ENCODE results near the gene MCCD1.

MCCD1 gene

GRCh38 chr6:31532644-31533454 lies 4.1 kb downstream of the MCCD1 start:
- H3K36me3 ChIP-seq (ENCODE audit: control insufficient read depth, insufficient read depth, low read length) = peaks cover 69% of the 10 kb centered on the region

GRCh38 chr6:31533455-31533841 lies 4.7 kb downstream of the MCCD1 start:
- Histone ChIP-seq H3K27ac (ENCODE audit: low read length) (no peak overlapping the region), H3K4me1 (ENCODE audit: control insufficient read depth, insufficient read depth, low read length) (no peaks in the 10 kb centered on the region), H3K4me3 (ENCODE audit: low read length) (no peak overlapping the region), H3K36me3 (ENCODE audit: control insufficient read depth, insufficient read depth, low read length) (peaks cover 73% of the 10 kb centered on the region), H3K9me3 (ENCODE audit: control insufficient read depth, insufficient read depth, low read length) (no peaks in the 10 kb centered on the region), H3K27me3 (ENCODE audit: control insufficient read depth, insufficient read depth, low read length) (no peaks in the 10 kb centered on the region)
- DNase-seq (ENCODE audit: low read depth, low spot score) = no peak
- WGBS (ENCODE audit: insufficient coverage, insufficient read length) = no CpG with 5 or more reads among the region's 1 CpG

More at GRCh38 chr6:31532644-31533454, 4.1 kb downstream of the MCCD1 start:
- H3K4me1 ChIP-seq (ENCODE audit: control insufficient read depth, insufficient read depth, low read length) = no peaks in the 10 kb centered on the region
- no peak overlapping the region for H3K27ac ChIP-seq (ENCODE audit: low read length)
- no CpG with 5 or more reads among the region's 9 CpGs for WGBS (ENCODE audit: insufficient coverage, insufficient read length)
- H3K4me3 ChIP-seq (ENCODE audit: low read length) = no peak overlapping the region
- H3K9me3 ChIP-seq (ENCODE audit: control insufficient read depth, insufficient read depth, low read length) = no peaks in the 10 kb centered on the region
- H3K27me3 ChIP-seq (ENCODE audit: control insufficient read depth, insufficient read depth, low read length) = no peaks in the 10 kb centered on the region
- no peak for DNase-seq (ENCODE audit: low read depth, low spot score)

DNA sequence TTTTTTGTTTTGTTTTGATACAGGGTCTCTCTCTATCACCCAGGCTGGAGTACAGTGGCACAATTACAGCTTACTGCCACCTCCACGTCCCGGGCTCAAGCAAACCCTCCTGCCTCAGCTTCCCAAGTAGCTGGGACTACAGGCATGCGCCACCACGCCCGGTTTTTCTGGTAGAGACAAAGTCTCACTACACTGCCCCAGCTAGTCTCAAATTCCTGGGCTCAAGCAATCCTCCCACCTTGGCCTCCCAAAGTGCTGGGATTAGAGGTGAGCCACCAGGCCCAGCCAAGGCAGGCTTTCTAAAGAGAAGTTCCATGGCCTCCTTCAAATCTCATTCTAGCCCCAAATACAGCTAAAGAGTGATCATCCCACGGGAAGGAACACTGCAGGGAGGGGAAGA lies 5.2 kb downstream of the MCCD1 start:
- WGBS (ENCODE audit: insufficient coverage, insufficient read length) = no CpG with 5 or more reads among the region's 6 CpGs
- Histone ChIP-seq H3K4me3 (ENCODE audit: low read length) (no peak overlapping the region), H3K4me1 (ENCODE audit: control insufficient read depth, insufficient read depth, low read length) (no peaks in the 10 kb centered on the region), H3K27me3 (ENCODE audit: control insufficient read depth, insufficient read depth, low read length) (no peaks in the 10 kb centered on the region), H3K9me3 (ENCODE audit: control insufficient read depth, insufficient read depth, low read length) (no peaks in the 10 kb centered on the region), H3K27ac (ENCODE audit: low read length) (no peak overlapping the region), H3K36me3 (ENCODE audit: control insufficient read depth, insufficient read depth, low read length) (peaks cover 79% of the 10 kb centered on the region)
- DNase-seq (ENCODE audit: low read depth, low spot score) = no peak

- H3K9me3 ChIP-seq (ENCODE audit: control insufficient read depth, insufficient read depth, low read length) = no peaks in the 10 kb centered on the region
- no CpG with 5 or more reads among the region's 24 CpGs for WGBS (ENCODE audit: insufficient coverage, insufficient read length)
- H3K27me3 ChIP-seq (ENCODE audit: control insufficient read depth, insufficient read depth, low read length) = no peaks in the 10 kb centered on the region
- no peak for DNase-seq (ENCODE audit: low read depth, low spot score)
- H3K4me1 ChIP-seq (ENCODE audit: control insufficient read depth, insufficient read depth, low read length) = no peaks in the 10 kb centered on the region; the same call in 1 of the 2 replicates
- H3K27ac ChIP-seq (ENCODE audit: low read length) = no peak overlapping the region
- peaks cover 82% of the 10 kb centered on the region for H3K36me3 ChIP-seq (ENCODE audit: control insufficient read depth, insufficient read depth, low read length)
- no peak overlapping the region for H3K4me3 ChIP-seq (ENCODE audit: low read length)
Measured at GRCh38 chr6:31534521-31535040, 5.8 kb downstream of the MCCD1 start.

DNA sequence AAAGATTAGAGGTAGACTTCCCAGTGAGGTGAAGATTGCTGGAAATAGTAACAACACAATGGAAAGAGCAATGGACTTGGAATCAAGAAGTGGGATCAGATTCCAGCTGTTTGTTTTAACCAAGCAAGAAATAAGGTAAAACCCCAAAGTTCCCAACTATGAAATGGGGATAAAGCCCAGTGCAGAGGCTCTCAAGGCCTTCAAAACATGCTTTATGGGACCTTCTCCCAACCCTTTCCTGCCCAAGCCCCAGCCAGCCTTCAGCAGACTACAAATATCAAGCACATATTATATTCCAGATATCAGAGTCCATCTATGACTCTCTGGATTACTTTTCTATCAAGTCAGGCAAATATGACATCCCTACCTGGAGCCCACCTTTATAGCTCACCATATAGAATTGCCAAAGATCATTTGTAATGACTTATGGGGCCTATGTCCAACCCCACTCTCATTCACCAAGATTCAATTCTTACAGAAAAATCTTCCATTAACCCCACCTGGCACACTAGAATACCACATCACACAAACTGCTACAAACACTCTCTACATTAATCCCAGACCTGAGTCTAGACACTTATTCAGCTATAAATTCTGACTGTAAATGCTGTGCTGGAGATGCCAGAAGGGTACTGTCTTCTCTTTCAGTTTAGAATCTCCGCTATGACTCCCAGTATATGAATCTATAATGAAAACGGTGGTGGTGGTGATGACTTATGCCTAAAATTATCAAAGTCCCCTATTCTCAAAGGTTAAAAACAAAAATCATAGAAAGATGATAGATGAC lies 7.0 kb downstream of the MCCD1 start:
- WGBS (ENCODE audit: insufficient coverage, insufficient read length) = no CpG with 5 or more reads among the region's 2 CpGs
- H3K36me3 ChIP-seq (ENCODE audit: control insufficient read depth, insufficient read depth, low read length) = peaks cover 78% of the 10 kb centered on the region
- H3K27ac ChIP-seq (ENCODE audit: low read length) = no peak overlapping the region

GRCh38 chr6:31538805-31539400 lies 10.1 kb downstream of the MCCD1 start:
- H3K9me3 ChIP-seq (ENCODE audit: control insufficient read depth, insufficient read depth, low read length) = no peaks in the 10 kb centered on the region
- DNase-seq (ENCODE audit: low read depth, low spot score) = no peak
- peaks cover 54% of the 10 kb centered on the region for H3K36me3 ChIP-seq (ENCODE audit: control insufficient read depth, insufficient read depth, low read length)
- H3K27me3 ChIP-seq (ENCODE audit: control insufficient read depth, insufficient read depth, low read length) = no peaks in the 10 kb centered on the region
- 0 out of 2 replicates have a peak overlapping the region, but pooled peaks have one; percentile 13 for H3K4me3 ChIP-seq (ENCODE audit: low read length)
- WGBS (ENCODE audit: insufficient coverage, insufficient read length) = no CpG with 5 or more reads among the region's 6 CpGs
- no peaks in the 10 kb centered on the region; the same call in 1 of the 2 replicates for H3K4me1 ChIP-seq (ENCODE audit: control insufficient read depth, insufficient read depth, low read length)
- no peak overlapping the region for H3K27ac ChIP-seq (ENCODE audit: low read length)

More for the DNA sequence above, 7.0 kb downstream of the MCCD1 start:
- H3K4me3 ChIP-seq (ENCODE audit: low read length) = no peak overlapping the region
- H3K27me3 ChIP-seq (ENCODE audit: control insufficient read depth, insufficient read depth, low read length) = no peaks in the 10 kb centered on the region
- no peak for DNase-seq (ENCODE audit: low read depth, low spot score)
- no peaks in the 10 kb centered on the region for H3K9me3 ChIP-seq (ENCODE audit: control insufficient read depth, insufficient read depth, low read length)
- no peaks in the 10 kb centered on the region; the same call in 1 of the 2 replicates for H3K4me1 ChIP-seq (ENCODE audit: control insufficient read depth, insufficient read depth, low read length)

DNA sequence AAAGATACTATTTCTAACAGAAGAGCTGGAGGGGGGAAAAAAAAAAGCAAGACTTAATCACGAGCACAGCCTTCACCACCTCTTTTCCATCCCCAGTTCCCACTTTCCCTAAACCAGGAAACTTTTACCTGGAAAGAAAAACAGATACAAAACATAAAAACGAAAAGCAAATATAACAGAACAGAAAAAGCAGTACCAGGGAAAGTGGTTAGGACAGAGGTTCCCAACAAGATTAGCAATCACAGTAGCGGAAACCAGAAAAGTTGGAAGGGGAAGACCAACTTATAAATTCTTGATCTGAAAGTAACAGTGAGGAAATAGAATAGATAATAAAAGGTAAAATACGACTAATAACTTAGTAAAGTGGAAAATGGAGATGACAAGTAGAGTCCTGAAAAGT lies 11.9 kb downstream of the MCCD1 start:
- no peak for DNase-seq (ENCODE audit: low read depth, low spot score)
- Histone ChIP-seq H3K36me3 (ENCODE audit: control insufficient read depth, insufficient read depth, low read length) (peaks cover 37% of the 10 kb centered on the region; the same call in 1 of the 2 replicates), H3K27me3 (ENCODE audit: control insufficient read depth, insufficient read depth, low read length) (no peaks in the 10 kb centered on the region), H3K4me3 (ENCODE audit: low read length) (peak overlapping the region; percentile 84; the same call in 1 of the 2 replicates), H3K4me1 (ENCODE audit: control insufficient read depth, insufficient read depth, low read length) (no peaks in the 10 kb centered on the region; the same call in 1 of the 2 replicates), H3K27ac (ENCODE audit: low read length) (no peak overlapping the region), H3K9me3 (ENCODE audit: control insufficient read depth, insufficient read depth, low read length) (no peaks in the 10 kb centered on the region)
- WGBS (ENCODE audit: insufficient coverage, insufficient read length) = no CpG with 5 or more reads among the region's 4 CpGs

DNA sequence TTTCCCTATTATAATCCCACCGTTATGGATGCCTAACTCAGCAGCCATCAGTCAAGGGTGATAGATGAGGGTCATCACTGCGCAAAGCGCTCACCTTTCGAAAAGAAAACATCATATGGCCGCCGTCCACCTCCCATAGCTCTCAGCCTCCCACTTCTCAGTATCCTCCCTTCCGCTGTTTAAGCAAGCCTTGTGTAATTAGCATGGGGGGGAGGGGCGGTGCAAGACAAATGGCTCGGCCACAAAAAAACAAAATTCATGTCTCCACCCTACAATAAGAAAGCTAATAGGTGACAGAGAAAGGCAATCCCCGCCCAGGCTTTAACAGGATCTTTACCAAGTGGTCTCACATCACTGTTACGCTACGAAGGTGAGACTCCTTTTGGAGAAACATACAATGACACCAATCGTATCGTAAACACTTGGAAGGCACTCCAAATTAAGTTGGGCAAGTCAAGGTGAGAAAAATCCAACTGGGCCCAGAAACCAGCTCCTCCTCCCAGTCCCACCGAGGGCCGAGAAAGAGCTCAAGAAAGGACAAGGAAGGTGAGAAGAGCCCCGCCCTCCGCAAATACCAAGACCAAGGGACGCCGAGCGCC lies 12.4 kb downstream of the MCCD1 start:
- H3K27me3 ChIP-seq (ENCODE audit: control insufficient read depth, insufficient read depth, low read length) = no peaks in the 10 kb centered on the region
- no peaks in the 10 kb centered on the region; the same call in 1 of the 2 replicates for H3K4me1 ChIP-seq (ENCODE audit: control insufficient read depth, insufficient read depth, low read length)
- no peak for DNase-seq (ENCODE audit: low read depth, low spot score)
- H3K9me3 ChIP-seq (ENCODE audit: control insufficient read depth, insufficient read depth, low read length) = no peaks in the 10 kb centered on the region
- H3K36me3 ChIP-seq (ENCODE audit: control insufficient read depth, insufficient read depth, low read length) = peaks cover 32% of the 10 kb centered on the region; the same call in 1 of the 2 replicates
- H3K4me3 ChIP-seq (ENCODE audit: low read length) = peak overlapping the region; percentile 84
- no CpG with 5 or more reads among the region's 21 CpGs for WGBS (ENCODE audit: insufficient coverage, insufficient read length)
- no peak overlapping the region for H3K27ac ChIP-seq (ENCODE audit: low read length)

- H3K36me3 ChIP-seq (ENCODE audit: control insufficient read depth, insufficient read depth, low read length) = peaks cover 25% of the 10 kb centered on the region; the same call in 1 of the 2 replicates
- no peaks in the 10 kb centered on the region for H3K27me3 ChIP-seq (ENCODE audit: control insufficient read depth, insufficient read depth, low read length)
- no peaks in the 10 kb centered on the region; the same call in 1 of the 2 replicates for H3K4me1 ChIP-seq (ENCODE audit: control insufficient read depth, insufficient read depth, low read length)
- H3K9me3 ChIP-seq (ENCODE audit: control insufficient read depth, insufficient read depth, low read length) = no peaks in the 10 kb centered on the region
- peak; percentile 89 for DNase-seq (ENCODE audit: low read depth, low spot score)
- H3K27ac ChIP-seq (ENCODE audit: low read length) = no peak within 1 kb of the TSS
- whole genome bisulfite sequencing (ENCODE audit: insufficient coverage, insufficient read length) = no CpG with 5 or more reads among the region's 43 CpGs
- peak within 1 kb of the TSS; percentile 84 for H3K4me3 ChIP-seq (ENCODE audit: low read length)
Measured at GRCh38 chr6:31541658-31542521, 13.1 kb downstream of the MCCD1 start, which contains the start of gene DDX39B. Gene DDX39B, minus strand, starts transcription at chr6:31542003. Its CDS starts 1,471 bp downstream, at chr6:31540532.
